H1 (cell line): ENCODE results near the gene HRH3.

Experiments used
- CREB1 ChIP-seq: IDR thresholded peaks from 2 replicates; pipeline ENCODE4 v1.6.1; 2012; ENCODE audit warnings: inconsistent platforms
- EP300 ChIP-seq, 2 experiments: IDR thresholded peaks; 1 replicate in 1 of 2; 2 replicates in 1 of 2; pipeline ENCODE4 v1.6.1; 2011 to 2012; ENCODE audit warnings: low read depth in 2 of 2, low read length in 2 of 2, mild to moderate bottlenecking in 2 of 2, borderline replicate concordance in 1 of 2, inconsistent platforms in 1 of 2, moderate library complexity in 1 of 2
- HDAC6 ChIP-seq: IDR thresholded peaks from one replicate; pipeline ENCODE4 v1.7.1; 2012; ENCODE audit warnings: low read depth, mild to moderate bottlenecking, inconsistent platforms, low read length, moderate library complexity
- POLR2A ChIP-seq, 2 experiments: IDR thresholded peaks; 1 replicate in 1 of 2; 2 replicates in 1 of 2; pipeline ENCODE4 v1.6.1; 2011; ENCODE audit warnings: low read depth in 2 of 2, low read length in 2 of 2, mild to moderate bottlenecking in 2 of 2; ENCODE audit errors: control extremely low read depth in 1 of 2
- RFX5 ChIP-seq: IDR thresholded peaks from 2 replicates; pipeline ENCODE4 v1.6.1; 2011; ENCODE audit warnings: low read depth, low read length, improper control_type of control experiment, borderline replicate concordance
- SAP30 ChIP-seq: fragments of 300-600 bp; sonication (generic); IDR thresholded peaks from 2 replicates; pipeline ENCODE4 v1.7.1; 2012; ENCODE audit warnings: low read length, moderate library complexity, mild to moderate bottlenecking, inconsistent platforms; ENCODE audit not compliant: insufficient read depth, insufficient replicate concordance
- YY1 ChIP-seq: IDR thresholded peaks from 2 replicates; pipeline ENCODE4 v1.6.1; 2011; ENCODE audit warnings: low read depth, mild to moderate bottlenecking, low read length
- TF ChIP-seq, protein P1 (sequence below), 3 experiments: IDR thresholded peaks; 1 replicate in 2 of 3; 2 replicates in 1 of 3; pipeline versions ENCODE4 v1.5.1 to v1.6.1; 2011; ENCODE audit warnings: low read length in 3 of 3, mild to moderate bottlenecking in 3 of 3, inconsistent platforms in 2 of 3, low read depth in 1 of 3, moderate library complexity in 1 of 3; ENCODE audit not compliant: insufficient read depth in 1 of 3; ENCODE audit errors: control extremely low read depth in 1 of 3

DNA sequence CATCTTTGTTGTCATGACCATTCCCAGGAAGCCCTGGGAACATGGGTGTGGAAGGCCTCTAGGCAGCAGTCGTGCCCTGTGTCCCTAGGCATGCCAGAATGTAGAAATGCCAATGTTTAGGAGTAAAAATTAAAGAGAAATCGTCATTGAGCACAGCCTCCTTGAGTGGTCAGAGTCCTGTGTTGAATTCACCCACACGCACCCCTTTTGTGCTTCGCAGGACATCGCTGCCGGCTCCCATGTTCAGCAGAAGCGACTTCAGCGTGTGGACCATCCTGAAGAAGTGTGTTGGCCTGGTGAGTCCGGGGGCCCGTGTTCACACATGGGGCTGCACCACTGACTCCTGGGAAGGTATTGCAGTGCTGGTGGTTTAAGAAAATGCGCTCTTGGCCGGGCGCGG is 43.3 kb upstream of the HRH3 start:
- TF ChIP-seq RFX5: no peak
- TF ChIP-seq HDAC6: no peak
- no peak for TF ChIP-seq POLR2A (IDR thresholded peaks at IDR 0.05; ENCODE audit: control extremely low read depth in 1 of 2, low read depth in 2 of 2, low read length in 2 of 2)
- TF ChIP-seq, protein P1, sequence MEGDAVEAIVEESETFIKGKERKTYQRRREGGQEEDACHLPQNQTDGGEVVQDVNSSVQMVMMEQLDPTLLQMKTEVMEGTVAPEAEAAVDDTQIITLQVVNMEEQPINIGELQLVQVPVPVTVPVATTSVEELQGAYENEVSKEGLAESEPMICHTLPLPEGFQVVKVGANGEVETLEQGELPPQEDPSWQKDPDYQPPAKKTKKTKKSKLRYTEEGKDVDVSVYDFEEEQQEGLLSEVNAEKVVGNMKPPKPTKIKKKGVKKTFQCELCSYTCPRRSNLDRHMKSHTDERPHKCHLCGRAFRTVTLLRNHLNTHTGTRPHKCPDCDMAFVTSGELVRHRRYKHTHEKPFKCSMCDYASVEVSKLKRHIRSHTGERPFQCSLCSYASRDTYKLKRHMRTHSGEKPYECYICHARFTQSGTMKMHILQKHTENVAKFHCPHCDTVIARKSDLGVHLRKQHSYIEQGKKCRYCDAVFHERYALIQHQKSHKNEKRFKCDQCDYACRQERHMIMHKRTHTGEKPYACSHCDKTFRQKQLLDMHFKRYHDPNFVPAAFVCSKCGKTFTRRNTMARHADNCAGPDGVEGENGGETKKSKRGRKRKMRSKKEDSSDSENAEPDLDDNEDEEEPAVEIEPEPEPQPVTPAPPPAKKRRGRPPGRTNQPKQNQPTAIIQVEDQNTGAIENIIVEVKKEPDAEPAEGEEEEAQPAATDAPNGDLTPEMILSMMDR (IDR thresholded peaks at IDR 0.05; ENCODE audit: control extremely low read depth in 1 of 3, insufficient read depth in 1 of 3, low read depth in 1 of 3, low read length in 3 of 3): no peak
- no peak for TF ChIP-seq EP300 (IDR thresholded peaks at IDR 0.05; ENCODE audit: borderline replicate concordance in 1 of 2, low read depth in 2 of 2, low read length in 2 of 2)
- TF ChIP-seq CREB1: no peak
- TF ChIP-seq YY1: no peak
- TF ChIP-seq SAP30: no peak
